ENCODE data around the gene LAMA2.

- TF ChIP-seq CTCF (IDR thresholded peaks at IDR 0.05) = no peak
- no peak for TF ChIP-seq POLR2AphosphoS5 (IDR thresholded peaks at IDR 0.05)
These were observed 222.1 kb downstream of the LAMA2 start for GRCh38 chr6:129105035-129105434.

All from breast epithelium (tissue), 3 donors.